GM12875 (cell line): ENCODE measurements around the gene SNAI1.

Experiments used
- H3K4me3 ChIP-seq: one replicate; pipeline ENCODE4 v1.5.1; 2011; ENCODE audit warnings: low read depth, low read length, control low read depth
- TF ChIP-seq, protein P1 (sequence below): IDR thresholded peaks from 2 replicates; pipeline ENCODE4 v1.5.1; 2011; ENCODE audit warnings: low read depth, mild to moderate bottlenecking, control low read depth, inconsistent platforms, low read length, moderate library complexity, borderline replicate concordance; ENCODE audit not compliant: insufficient read depth

The SNAI1 gene

DNA sequence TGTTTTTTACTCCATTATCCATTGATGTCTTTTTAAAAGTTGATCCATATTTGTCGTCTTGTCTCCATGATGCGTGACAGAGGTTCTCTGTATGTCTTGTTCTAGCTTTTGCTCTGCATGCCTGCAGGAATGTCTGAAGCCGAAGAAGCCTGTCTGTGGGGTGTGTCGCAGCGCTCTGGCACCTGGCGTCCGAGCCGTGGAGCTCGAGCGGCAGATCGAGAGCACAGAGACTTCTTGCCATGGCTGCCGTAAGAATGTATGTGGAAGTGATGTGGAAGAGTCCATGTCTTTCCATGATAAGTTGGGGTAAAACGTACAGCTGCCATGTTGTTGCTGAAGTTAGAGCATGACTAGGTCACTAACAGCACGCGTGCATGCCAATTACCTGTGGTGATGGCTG, 41.3 kb upstream of the SNAI1 start:
- TF ChIP-seq, protein P1, sequence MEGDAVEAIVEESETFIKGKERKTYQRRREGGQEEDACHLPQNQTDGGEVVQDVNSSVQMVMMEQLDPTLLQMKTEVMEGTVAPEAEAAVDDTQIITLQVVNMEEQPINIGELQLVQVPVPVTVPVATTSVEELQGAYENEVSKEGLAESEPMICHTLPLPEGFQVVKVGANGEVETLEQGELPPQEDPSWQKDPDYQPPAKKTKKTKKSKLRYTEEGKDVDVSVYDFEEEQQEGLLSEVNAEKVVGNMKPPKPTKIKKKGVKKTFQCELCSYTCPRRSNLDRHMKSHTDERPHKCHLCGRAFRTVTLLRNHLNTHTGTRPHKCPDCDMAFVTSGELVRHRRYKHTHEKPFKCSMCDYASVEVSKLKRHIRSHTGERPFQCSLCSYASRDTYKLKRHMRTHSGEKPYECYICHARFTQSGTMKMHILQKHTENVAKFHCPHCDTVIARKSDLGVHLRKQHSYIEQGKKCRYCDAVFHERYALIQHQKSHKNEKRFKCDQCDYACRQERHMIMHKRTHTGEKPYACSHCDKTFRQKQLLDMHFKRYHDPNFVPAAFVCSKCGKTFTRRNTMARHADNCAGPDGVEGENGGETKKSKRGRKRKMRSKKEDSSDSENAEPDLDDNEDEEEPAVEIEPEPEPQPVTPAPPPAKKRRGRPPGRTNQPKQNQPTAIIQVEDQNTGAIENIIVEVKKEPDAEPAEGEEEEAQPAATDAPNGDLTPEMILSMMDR: no peak
- H3K4me3 ChIP-seq: no peak overlapping the region

- no peak overlapping the region for H3K4me3 ChIP-seq
- TF ChIP-seq, protein P1: no peak
Observed at GRCh38 chr20:49942303-49942702, 40.5 kb upstream of the SNAI1 start.

GRCh38 chr20:49942942-49943341, 39.8 kb upstream of the SNAI1 start:
- TF ChIP-seq, protein P1: no peak
- no peak overlapping the region for H3K4me3 ChIP-seq

DNA sequence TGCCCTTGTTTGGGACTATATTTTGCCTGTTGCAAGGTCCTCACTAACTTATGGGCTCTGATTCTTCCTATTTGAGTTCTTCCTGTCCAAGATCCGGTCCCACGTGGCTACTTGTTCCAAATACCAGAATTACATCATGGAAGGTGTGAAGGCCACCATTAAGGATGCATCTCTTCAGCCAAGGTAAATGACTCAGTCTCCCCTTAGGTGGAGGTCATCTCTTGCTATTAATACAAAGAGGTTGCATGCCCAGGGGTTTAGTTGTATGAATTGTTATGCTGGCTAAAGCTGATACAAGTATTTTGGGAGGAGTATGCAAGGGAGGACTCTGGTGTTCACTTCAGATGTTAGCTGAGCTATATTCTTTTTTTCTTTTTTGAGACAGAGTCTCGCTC, 37.5 kb upstream of the SNAI1 start:
- TF ChIP-seq, protein P1: no peak
- H3K4me3 ChIP-seq: no peak overlapping the region

GRCh38 chr20:49945701-49946477, 36.9 kb upstream of the SNAI1 start:
- no peak overlapping the region for H3K4me3 ChIP-seq
- TF ChIP-seq, protein P1: no peak

DNA sequence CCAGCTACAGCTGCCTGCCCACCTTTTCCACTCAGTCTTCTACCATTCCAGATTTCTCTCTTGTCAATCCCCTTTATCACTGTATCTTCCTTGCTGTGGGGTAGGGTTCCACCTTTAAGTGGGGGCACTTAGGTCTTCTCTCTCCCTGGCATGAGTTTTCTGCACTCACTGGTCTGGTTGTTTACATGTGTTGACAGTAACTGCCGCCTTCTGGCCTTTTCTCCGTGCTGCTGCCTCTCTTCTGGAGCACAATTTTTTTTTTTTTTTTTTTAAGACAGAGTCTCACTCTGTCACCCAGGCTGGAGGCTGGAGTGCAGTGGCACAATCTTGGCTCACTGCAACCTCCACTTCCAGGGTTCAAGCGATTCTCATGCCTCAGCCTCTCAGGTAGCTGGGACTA, 34.6 kb upstream of the SNAI1 start:
- TF ChIP-seq, protein P1: no peak

GRCh38 chr20:49948809-49949507, 33.8 kb upstream of the SNAI1 start:
- TF ChIP-seq, protein P1: no peak
- no peak overlapping the region for H3K4me3 ChIP-seq

More for the DNA sequence above, 34.6 kb upstream of the SNAI1 start:
- no peak overlapping the region for H3K4me3 ChIP-seq
